ENCODE results near the gene CNKSR3. TPM values are rescaled to one million over a fixed set of nuclear protein-coding genes. Genes with fewer than 3 reads are reported as not detected.
A peak's percentile ranks its signal among the peaks of the same experiment; 100 is the strongest.

The CNKSR3 gene
- total and polyA plus RNA-seq, 8 donors: 10.5 to 33.2 (median 29.8) TPM

DNA sequence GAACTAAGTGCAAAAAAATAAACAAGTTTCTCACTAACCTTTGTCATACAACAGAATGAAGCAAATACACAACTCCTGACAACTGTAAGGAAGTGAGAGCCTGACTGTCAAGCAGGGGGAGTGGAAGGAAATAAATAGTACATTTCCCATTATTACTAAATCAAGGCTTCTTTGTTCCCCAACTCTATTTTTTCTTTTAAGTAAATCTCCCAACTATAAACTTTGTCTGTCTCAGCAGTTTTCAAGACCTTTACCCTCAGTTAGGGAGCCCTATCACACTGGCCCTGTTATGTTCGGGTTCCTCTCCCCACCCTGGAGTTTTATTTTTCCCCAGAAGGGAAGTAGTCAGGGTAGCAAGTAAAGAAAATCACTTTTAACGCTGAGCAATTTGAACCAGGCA is 129.7 kb downstream of the CNKSR3 start:
- ATAC-seq: peak; percentile 59
- Histone ChIP-seq H3K27ac (no peak overlapping the region), H3K4me1 (no peaks in the 10 kb centered on the region), H3K9me3 (peaks cover 0 to 7% of the 10 kb centered on the region in 2 donors), H3K4me3 (no peak overlapping the region), H3K36me3 (no peaks in the 10 kb centered on the region), H3K27me3 (no peaks in the 10 kb centered on the region)
- no peak for DNase-seq
- TF ChIP-seq, protein P1, sequence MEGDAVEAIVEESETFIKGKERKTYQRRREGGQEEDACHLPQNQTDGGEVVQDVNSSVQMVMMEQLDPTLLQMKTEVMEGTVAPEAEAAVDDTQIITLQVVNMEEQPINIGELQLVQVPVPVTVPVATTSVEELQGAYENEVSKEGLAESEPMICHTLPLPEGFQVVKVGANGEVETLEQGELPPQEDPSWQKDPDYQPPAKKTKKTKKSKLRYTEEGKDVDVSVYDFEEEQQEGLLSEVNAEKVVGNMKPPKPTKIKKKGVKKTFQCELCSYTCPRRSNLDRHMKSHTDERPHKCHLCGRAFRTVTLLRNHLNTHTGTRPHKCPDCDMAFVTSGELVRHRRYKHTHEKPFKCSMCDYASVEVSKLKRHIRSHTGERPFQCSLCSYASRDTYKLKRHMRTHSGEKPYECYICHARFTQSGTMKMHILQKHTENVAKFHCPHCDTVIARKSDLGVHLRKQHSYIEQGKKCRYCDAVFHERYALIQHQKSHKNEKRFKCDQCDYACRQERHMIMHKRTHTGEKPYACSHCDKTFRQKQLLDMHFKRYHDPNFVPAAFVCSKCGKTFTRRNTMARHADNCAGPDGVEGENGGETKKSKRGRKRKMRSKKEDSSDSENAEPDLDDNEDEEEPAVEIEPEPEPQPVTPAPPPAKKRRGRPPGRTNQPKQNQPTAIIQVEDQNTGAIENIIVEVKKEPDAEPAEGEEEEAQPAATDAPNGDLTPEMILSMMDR (IDR thresholded peaks at IDR 0.05): no peak
- intact Hi-C loops (cut with DNase I): no loop called here

DNA sequence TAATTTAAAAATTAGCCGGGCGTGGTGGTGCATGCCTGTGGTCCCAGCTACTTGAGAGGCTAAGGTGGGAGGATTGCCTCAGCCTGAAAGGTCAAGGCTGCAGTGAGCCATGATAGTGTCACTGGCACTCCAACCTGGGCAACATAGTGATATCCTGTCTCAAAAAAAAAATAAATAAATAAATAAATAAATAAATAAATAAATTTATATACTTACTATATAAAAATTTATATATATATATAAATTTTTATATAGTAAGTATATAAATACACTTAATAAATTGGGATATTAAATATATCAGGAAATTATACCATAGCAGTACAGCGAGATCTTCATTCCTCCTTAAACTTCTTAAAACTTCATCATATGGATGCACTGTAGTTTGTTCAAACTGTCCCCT is 130.9 kb downstream of the CNKSR3 start:
- Histone ChIP-seq H3K36me3 (no peaks in the 10 kb centered on the region), H3K9me3 (peaks cover 0 to 7% of the 10 kb centered on the region in 2 donors), H3K27ac (no peak overlapping the region), H3K4me3 (no peak overlapping the region), H3K27me3 (no peaks in the 10 kb centered on the region), H3K4me1 (no peaks in the 10 kb centered on the region)
- intact Hi-C loops (cut with DNase I): no loop called here
- no peak for ATAC-seq
- DNase-seq: no peak
- TF ChIP-seq, protein P1 (IDR thresholded peaks at IDR 0.05): no peak

DNA sequence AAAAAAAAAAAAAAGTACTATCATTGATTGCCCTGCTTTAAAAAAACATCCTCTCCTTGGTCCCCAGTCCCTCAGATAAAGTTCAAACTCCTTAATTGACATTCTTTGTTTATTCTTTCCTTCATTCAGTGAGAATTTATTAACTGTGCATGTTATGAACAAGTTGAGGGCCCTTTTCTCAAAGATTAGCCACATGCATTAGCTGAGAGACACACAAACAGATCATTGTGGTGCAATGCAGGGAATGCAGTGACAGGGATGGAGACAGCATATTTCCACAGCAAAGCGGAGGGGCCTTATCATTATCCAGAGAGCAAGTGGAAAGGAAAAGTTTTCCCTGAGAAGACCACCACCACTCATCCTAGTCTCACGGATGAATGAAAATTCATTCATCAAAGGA is 132.0 kb downstream of the CNKSR3 start:
- no peak for ATAC-seq
- H3K4me3 ChIP-seq: no peak overlapping the region
- H3K27ac ChIP-seq: no peak overlapping the region
- intact Hi-C loops (cut with DNase I): no loop called here
- peaks cover 0 to 7% of the 10 kb centered on the region in 2 donors for H3K9me3 ChIP-seq
- no peaks in the 10 kb centered on the region for H3K36me3 ChIP-seq
- DNase-seq: peak in 2 of 4 donors; percentile 42 to 49
- no peaks in the 10 kb centered on the region for H3K27me3 ChIP-seq
- H3K4me1 ChIP-seq: no peaks in the 10 kb centered on the region
- TF ChIP-seq, protein P1 (IDR thresholded peaks at IDR 0.05): no peak

DNA sequence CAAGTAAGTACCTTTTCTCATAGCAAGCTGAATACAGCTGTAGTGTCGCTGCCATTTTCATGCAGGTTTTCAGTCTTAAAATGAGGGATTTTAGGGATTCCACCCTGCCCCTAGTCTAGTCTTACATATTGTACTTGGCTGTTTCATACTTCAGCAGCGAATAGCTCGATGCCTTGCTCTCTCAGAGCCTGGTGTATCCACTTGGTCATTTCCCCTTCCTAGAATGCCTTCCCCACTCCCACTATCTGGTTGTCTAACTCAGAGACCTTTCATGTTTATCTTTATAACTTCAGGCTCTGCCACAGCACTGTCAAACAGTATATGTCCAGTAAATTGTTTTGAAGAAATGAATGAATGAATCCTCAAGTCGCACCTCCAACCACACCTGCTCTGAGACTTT is 132.8 kb downstream of the CNKSR3 start:
- ATAC-seq: no peak
- intact Hi-C loops (cut with DNase I): no loop called here
- H3K4me1 ChIP-seq: no peaks in the 10 kb centered on the region
- H3K9me3 ChIP-seq: no peaks in the 10 kb centered on the region
- no peak overlapping the region for H3K4me3 ChIP-seq
- H3K27me3 ChIP-seq: no peaks in the 10 kb centered on the region
- TF ChIP-seq, protein P1 (IDR thresholded peaks at IDR 0.05): no peak
- DNase-seq: no peak
- no peak overlapping the region for H3K27ac ChIP-seq
- no peaks in the 10 kb centered on the region for H3K36me3 ChIP-seq

DNA sequence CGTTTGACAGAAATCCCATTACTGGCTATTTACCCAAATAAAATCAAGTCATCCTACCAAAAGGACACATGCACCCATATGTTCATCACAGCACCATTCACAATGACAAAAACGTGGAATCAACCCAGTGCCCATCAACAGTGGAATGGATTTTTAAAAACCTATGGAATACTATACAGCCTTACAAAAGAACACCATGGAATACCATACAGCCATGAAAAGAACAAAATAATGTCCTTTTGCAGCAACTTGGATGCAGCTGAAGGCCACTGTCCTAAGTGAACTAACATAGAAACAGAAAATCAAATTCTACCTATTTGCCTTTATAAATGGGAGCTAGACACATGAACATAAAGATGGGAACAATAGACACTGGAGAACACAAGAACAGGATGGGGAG is 136.5 kb downstream of the CNKSR3 start:
- intact Hi-C loops (cut with DNase I): no loop called here
- H3K4me1 ChIP-seq: peaks cover 0 to 17% of the 10 kb centered on the region in 2 donors
- TF ChIP-seq, protein P1 (IDR thresholded peaks at IDR 0.05): no peak
- no peak overlapping the region for H3K4me3 ChIP-seq
- DNase-seq: no peak
- no peaks in the 10 kb centered on the region for H3K9me3 ChIP-seq
- no peaks in the 10 kb centered on the region for H3K36me3 ChIP-seq
- no peak for ATAC-seq
- H3K27ac ChIP-seq: no peak overlapping the region
- H3K27me3 ChIP-seq: no peaks in the 10 kb centered on the region
